HG03520 (cell line): Measurements from ENCODE around the gene HOXD12.

Experiments used
- ATAC-seq: cut with Tn5 transposase; IDR thresholded peaks from one replicate; pipeline ENCODE4 v1.9.1; 2021; ENCODE audit warnings: mild to moderate bottlenecking, moderate library complexity; ENCODE audit not compliant: unreplicated experiment

Gene HOXD12

GRCh38 chr2:176147210-176147799 is 47.7 kb downstream of the HOXD12 start:
- ATAC-seq, result no peak

GRCh38 chr2:176147800-176148496 is 48.4 kb downstream of the HOXD12 start:
- no peak for ATAC-seq

GRCh38 chr2:176148751-176149421 is 49.3 kb downstream of the HOXD12 start:
- ATAC-seq, result no peak

- ATAC-seq, result no peak
Observed at GRCh38 chr2:176149481-176149938, 49.9 kb downstream of the HOXD12 start.

- ATAC-seq, result no peak
Observed at GRCh38 chr2:176149939-176150583, 50.5 kb downstream of the HOXD12 start.

- ATAC-seq, result no peak
Observed at GRCh38 chr2:176150584-176151441, 51.2 kb downstream of the HOXD12 start.

- ATAC-seq, result no peak
Observed at GRCh38 chr2:176151442-176152287, 52.1 kb downstream of the HOXD12 start, which contains the start of gene HOXD4. Gene HOXD4, plus strand, starts transcription at chr2:176151550. Its CDS starts 84 bp downstream, at chr2:176151634.
